NCI-H146 (cell line): ENCODE data around the gene HPD.

Experiments used
- DNase-seq: peaks from one replicate; lab custom pipeline; 2025; lab: John Stamatoyannopoulos, UW

The HPD gene

DNA sequence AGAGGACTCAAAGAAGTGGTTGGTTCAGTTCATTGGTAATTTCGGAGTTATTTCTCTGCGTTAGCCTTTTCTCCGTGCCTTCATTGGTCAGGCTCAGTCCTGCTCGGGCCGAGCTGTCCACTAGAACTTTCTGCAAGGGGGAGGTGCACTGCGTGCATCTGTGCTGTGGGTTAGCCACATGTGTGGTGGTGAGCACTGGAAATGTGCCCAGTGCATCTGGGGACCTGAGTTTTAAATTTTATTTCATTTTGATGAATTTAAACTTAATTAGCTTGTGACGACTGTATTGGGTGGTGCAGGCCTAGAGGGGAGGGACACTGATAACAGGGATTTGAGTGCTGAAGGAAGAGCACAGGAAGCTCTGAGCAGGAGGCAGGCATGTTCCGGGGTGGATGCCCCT is 30.4 kb downstream of the HPD start:
- DNase-seq, result no peak

DNA sequence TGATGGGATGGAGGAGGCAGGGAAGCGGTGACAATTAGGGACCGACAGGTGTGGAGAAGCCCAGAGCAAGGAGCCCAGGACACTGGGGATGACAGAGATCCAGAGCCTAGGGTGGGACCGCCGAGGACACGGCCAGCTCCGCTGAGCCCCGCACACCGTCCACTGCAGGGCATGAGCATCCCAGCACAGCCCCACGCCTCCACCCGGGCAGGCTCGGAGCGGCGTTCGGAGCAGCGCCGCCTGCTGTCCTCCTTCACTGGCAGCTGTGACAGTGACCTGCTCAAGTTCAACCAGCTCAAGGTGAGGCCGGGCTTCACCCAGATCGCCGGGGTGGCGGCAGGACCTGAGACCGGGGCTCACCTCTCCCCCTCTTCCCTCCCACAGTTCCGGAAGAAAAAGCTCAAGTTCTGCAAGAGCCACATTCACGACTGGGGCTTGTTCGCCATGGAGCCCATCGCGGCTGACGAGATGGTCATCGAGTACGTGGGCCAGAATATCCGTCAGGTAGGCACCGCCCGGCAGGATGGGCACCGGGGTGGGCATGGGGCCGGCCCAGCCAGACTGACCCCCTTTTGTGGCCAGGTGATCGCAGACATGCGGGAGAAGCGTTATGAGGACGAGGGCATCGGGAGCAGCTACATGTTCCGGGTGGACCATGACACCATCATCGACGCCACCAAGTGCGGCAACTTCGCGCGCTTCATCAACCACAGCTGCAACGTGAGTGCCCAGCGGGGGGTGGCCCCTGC is 31.1 kb downstream of the HPD start:
- DNase-seq, result no peak

DNA sequence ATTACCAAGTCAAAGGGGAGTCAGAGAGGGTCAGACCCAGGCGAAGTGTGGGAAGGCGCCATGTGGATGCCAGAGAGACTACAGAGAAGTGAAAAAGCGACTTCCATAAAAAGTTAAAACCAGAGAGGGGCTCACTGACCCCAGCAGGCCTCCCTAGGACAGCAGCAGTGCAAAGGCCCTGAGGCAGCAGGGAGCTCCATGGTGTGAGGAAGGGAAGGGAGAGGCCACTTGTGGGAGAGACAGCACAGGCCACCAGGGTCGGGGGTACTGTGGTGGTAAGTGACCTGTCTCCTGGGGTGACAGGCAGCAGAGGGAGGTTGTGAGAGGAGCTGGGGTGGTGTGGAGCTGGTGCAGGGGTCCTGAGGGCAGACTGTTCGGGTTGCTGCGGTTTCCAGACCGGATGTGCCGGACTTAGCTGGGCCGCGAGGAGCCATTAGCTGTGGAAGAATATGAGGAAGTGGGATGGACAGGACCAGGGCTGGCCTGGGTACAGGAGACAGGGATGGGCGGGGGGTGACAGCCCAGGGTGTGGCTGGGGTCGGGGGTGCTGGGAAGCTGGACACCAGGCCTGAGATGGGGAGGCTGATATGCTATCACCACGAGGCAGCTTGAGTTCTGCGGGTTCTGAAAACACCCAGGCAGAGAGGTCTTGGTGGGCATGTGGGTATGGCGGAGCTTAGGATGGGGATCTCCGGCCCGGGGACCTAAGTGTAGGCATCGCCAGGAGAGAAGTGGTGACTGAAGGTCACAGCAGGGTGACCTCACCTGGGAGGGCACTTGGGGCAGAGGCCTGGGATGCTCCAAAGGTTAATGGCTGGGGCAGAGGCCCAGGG is 32.1 kb downstream of the HPD start:
- no peak for DNase-seq

DNA sequence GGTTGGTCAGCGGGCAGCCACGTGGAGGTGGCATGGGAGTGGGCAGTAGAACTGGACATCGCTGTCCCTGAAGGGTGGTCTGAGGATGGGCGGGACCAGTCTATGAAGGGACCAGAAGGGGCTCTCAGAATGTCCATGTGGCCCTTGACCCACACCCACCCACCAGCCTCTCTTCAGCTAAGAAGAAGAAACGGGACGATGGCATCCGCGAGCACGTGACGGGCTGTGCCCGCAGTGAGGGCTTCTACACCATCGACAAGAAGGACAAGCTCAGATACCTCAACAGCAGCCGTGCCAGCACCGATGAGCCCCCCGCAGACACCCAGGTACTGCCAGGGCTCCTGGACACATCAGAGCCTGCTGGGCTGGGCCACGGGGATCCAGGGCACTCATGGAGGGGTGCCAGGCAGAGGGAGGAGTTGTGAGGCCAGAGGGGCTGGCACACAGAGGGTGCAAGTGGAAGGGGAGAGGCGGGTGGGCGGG is 33.6 kb downstream of the HPD start:
- no peak for DNase-seq

DNA sequence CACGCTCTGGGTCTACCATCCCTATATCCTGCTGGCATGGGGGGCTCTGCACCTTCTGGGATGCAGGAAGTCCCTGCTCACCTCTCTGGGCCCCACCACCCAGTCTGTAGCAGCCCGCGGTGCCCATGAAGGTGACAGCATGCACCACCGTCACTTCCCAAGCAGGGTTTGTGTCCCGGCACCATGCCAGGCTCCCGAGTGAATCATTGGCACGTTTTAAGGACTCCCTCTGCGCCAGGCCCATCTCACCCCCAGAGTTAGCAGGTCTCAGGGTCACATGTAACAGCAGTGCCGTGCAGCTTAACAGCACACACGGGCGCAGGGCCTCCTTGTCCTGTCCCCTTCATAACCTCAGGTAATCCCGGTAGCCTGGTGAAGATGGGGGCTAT is 34.9 kb downstream of the HPD start:
- no peak for DNase-seq

DNA sequence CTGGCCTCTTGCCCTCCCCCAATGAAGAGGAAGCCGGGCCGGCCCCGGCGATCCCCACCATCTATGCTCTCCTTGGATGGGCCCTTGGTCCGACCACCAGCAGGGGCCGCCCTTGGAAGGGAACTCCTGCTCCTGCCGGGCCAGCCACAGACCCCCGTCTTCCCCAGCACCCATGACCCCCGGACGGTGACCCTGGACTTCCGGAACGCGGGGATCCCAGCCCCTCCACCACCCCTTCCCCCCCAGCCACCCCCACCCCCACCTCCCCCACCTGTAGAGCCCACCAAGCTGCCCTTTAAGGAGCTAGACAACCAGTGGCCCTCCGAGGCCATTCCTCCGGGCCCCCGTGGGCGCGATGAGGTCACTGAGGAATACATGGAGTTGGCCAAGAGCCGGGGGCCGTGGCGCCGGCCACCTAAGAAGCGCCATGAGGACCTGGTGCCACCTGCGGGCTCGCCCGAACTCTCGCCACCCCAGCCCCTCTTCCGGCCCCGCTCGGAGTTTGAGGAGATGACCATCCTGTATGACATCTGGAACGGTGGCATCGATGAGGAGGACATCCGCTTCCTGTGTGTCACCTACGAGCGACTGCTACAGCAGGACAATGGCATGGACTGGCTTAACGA is 35.4 kb downstream of the HPD start:
- no peak for DNase-seq

DNA sequence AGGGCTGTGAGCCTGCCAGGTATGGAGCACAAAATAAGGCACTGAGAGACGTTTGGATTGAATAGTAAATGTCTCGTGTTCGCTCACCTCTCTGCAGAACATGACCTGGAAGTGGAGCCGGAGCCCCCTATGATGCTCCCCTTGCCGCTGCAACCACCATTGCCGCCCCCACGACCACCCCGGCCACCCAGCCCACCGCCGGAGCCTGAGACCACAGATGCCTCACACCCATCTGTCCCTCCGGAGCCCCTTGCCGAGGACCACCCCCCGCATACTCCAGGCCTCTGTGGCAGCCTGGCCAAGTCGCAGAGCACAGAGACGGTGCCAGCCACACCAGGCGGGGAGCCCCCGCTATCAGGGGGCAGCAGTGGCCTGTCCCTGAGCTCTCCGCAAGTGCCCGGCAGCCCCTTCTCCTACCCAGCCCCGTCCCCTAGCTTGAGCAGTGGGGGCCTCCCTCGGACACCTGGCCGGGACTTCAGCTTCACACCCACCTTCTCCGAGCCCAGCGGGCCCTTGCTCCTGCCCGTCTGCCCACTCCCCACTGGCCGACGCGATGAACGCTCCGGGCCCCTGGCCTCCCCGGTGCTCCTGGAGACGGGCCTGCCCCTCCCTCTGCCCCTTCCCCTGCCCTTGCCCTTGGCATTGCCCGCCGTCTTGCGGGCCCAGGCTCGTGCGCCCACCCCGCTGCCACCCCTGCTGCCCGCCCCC is 36.1 kb downstream of the HPD start:
- no peak for DNase-seq

DNA sequence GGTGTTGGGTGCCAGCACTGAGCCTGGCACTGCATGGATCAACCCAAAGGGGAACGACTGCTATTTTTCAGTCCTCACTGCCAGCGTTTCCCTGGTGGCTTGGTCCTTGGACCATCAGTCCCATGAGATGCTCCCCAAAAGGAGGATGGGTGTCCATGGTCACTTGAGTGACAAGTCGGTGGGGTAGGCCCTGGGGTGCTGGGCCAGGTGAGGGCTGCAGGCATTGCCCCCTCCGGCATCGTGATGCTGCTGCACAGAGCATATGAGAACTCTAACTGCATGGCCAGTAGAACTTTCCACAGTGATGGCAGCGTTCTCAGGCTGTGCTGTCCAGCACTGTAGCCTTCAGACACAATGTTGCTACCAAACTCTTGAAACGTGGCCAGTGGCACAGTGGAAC is 38.6 kb downstream of the HPD start:
- DNase-seq, result no peak

DNA sequence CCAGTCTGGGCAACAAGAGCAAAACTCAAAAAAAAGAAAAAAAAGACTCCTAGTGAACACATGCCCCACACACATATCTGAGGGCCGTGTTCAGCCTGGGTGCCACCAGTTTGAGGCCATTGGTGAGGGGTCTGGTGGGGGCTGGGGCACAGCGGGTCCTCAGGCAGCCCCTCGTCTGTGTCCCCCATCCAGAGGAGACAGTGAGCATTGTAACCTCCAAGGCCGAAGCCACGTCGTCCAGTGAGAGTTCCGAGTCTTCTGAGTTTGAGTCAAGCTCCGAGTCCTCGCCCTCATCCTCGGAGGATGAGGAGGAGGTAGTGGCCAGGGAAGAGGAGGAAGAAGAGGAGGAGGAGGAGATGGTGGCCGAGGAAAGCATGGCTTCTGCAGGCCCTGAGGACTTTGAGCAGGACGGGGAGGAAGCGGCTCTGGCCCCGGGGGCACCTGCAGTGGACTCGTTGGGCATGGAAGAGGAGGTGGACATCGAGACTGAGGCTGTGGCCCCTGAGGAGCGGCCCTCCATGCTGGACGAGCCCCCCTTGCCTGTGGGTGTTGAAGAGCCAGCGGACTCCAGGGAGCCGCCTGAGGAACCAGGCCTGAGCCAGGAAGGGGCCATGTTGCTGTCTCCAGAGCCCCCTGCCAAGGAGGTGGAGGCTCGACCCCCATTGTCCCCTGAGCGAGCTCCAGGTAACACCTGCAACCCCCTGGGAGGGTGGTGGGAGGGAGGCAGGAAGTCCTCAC is 39.3 kb downstream of the HPD start:
- DNase-seq, result no peak

DNA sequence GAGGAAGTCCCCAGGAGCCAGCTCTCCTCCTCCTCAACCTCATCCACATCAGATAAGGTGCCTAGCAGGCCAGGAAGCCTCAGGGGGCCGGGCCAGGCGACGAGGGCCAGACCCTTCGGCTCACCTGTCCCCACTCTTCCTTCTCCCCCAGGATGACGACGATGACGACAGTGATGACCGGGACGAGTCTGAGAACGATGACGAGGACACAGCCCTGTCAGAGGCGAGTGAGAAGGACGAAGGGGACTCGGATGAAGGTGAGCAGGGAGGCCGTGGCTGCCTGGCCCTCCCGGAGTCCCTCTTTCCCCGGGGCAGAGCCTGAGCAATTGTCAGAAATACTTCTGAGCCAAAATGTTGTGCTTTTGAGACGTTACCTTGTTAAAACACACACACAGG is 41.0 kb downstream of the HPD start:
- no peak for DNase-seq

DNA sequence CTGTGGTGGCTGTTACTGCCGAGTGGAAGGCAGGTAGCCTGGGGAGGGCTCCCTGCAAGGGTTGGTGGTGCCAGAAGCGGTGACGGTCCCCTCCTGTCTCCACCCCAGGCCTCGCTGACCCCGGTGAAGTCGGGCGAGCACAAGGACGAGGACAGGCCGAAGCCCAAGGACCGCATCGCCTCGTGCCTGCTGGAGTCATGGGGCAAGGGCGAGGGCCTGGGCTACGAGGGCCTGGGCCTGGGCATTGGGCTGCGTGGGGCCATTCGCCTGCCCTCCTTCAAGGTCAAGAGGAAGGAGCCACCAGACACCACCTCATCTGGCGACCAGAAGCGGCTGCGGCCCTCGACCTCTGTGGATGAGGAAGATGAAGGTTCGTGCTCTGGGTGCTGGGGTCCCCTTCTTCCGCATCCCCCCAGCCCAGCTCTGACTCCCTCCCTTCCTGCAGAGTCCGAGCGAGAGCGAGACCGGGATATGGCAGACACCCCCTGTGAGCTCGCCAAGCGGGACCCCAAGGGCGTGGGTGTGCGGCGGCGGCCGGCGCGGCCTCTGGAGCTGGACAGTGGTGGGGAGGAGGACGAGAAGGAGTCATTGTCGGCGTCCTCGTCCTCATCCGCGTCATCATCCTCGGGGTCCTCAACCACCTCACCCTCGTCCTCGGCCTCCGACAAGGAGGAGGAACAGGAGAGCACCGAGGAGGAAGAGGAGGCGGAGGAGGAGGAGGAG is 41.6 kb downstream of the HPD start:
- no peak for DNase-seq

DNA sequence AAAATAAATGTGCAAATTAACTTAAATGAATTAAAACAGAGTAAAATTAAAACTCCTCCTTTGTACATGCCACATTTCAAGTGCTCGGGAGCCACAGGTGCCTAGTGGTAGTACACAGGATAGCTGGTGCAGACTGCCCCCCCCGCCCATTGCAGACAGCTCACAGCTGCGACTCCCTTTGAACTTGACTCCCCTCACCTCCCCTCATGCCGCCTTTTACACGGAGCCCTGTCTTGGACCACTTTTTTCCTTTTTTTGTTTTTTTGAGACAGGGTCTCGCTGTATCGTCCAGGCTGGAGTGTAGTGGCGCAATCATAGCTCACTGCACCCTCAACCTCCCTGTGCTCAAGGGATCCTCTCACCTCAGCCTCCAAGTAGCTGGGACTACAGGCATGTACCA is 43.4 kb downstream of the HPD start:
- no peak for DNase-seq

DNA sequence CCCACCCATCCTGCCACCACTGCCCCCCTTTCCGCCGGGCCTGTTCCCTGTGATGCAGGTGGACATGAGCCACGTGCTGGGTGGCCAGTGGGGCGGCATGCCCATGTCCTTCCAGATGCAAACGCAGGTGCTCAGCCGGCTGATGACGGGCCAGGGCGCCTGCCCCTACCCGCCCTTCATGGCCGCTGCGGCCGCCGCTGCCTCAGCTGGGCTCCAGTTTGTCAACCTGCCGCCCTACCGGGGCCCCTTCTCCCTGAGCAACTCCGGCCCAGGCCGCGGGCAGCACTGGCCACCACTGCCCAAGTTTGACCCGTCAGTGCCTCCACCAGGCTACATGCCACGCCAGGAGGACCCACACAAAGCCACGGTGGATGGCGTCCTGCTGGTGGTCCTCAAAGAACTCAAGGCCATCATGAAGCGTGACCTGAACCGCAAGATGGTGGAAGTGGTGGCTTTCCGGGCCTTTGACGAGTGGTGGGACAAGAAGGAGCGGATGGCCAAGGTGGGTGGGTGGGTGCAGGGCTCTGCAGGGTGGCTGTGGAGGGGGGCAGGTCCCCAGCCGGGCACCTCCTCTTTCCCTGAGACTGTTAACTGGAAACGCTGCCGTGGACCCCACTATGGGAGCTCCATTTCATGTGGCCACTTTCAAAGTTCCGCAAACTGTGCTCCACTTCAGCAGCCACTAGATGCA is 44.1 kb downstream of the HPD start:
- DNase-seq, result no peak

DNA sequence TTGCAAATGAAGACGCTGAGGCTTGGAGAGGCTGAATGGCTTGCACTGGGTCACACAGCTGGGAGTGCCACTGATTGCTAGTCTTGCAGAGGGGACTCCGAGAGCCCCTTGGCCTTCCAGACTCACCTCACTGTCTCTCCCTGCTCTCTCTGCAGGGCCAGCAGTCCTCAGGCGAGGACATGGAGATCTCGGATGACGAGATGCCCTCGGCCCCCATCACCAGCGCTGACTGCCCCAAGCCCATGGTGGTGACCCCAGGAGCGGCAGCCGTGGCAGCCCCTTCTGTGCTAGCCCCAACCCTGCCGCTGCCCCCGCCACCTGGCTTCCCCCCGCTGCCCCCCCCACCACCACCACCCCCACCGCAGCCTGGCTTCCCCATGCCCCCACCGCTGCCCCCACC is 44.7 kb downstream of the HPD start:
- DNase-seq, result no peak

DNA sequence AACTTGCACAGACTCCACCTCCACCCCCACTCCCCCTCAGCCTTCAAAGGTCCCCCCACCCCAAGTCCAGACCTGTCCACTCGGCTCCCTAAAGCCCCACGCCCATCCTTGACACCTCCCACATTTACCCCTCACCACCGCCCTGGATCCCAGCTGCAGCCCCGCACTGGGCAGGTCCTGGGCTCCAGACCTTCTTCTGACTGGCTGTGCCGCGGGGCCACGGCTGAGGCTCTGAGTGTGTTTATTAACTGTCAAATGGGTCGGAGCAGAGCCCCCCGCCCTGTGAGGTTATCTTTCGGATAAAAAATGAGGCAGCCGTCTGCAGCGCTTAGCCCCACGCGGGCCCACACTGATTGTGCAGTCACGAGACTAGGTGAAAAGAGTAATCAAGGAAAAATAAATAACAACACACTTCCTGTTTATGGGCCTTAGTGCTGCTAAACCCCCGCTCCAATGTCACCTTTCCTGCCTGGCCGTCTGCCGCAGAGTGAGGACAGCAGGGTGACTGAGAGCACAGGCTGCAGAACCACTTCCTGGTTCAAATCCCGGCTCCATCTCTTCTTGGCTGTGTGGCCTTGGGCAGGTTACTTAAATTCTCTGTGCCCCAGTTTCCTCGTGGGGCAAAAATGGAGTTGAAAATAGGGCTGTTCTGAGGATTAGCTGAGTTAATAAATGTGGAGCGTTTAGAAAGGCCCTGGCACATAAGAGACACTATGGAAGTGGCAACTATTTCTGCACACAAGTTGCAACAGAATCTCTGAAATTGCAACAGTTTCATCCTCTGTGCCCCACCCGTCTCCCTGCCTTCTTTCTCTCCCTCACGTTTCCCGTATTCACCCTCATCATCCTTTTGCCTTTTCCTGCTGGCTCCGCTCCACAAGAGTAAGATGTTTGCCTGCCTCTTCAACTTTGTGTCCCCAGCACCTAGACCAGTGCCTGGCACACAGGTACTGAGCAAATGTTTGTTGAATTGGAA is 45.5 kb downstream of the HPD start:
- no peak for DNase-seq

DNA sequence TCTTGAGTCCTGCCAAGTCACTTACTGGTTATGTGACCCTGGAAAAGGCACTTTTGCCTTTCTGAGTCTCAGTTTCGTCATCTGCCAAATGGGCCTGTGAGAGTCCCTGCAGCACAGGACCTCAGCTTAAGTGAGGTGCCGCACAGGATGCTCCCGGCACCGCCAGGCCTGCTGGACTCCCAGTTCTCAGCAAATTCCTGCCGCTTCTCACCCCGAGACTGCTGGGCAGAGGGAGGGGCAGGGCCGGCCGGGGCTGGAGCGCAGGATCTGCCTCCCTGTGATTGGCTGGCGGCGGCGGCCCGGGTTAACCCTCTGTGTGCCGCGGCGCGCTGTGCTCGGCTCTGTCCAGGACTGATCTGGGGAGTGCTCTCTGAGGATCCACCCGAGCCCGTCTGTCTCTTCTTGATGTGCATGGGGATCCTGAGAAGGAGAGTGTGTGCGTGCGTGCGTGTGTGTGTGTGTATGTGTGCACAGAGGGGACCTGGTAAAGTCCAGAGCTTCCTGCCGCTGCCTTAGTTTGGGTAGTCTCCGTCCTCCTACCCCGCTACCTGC is 46.3 kb downstream of the HPD start:
- no peak for DNase-seq

DNA sequence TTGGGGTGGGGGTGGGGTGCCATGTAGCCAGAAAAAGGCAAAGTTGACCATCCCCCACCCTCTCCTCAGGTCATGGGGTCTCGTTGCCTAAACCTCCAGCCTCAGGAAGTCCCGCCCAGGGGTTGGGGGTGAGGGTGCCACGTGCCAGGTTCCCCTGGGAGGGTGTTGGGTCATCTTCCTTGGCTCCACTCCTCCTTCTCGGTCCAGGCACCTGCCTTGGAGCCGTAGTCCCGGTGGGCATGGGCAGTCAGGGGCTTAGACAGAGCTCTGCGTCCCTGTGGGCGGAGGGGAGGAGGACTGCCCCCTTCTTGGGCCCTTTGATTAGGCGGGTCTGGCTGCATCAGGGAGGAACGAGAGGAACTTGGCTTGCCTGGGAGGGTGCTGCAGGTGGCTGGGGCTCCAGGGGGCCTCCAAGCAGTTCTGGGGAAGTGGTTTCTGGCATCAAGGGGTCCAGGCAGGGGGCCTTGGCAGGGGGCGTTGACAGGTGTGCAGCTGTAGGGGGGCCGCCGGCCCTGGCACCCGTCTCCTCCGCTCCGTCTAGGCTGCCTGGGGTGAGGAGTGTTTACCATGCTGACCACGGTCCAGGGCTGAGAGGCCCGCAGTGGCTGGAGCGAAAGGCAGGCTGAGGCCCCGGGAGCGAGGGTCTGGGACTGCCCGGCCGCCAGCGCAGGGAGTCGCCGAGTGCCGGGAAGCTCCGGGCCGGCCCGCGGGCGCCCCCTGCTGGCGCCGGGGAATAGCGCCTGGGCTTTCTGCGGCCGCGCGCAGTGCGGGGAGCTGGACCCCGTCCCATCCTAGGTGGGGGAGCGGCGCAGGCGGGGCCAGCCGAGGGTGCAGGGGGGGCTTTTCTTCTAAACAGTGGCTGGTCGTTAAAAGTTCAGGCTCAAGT is 47.0 kb downstream of the HPD start:
- DNase-seq, result peak; percentile 89
